H1 (cell line): ENCODE results near the gene ADCY3. TPM values are rescaled to one million over a fixed set of nuclear protein-coding genes. Genes with fewer than 3 reads are reported as not detected.

Experiments used
- CTCF ChIA-PET: fragments of 300-600 bp; sonication (Branson Sonifier 250); formaldehyde crosslinking; loops from one replicate; lab custom pipeline; 2021; ENCODE audit not compliant: partially characterized antibody; lab: Charles Lee
- POLR2A ChIA-PET: fragments of 300-600 bp; sonication (Branson Sonifier 250); formaldehyde crosslinking; loops from one replicate; lab custom pipeline; 2021; ENCODE audit warnings: inconsistent platforms; ENCODE audit not compliant: partially characterized antibody; lab: Charles Lee
- DNase-seq, 2 experiments: peaks; one replicate each; pipeline versions ENCODE4 v3.0.0 to v3.0.0-alpha.2; 2010 to 2022; ENCODE audit warnings: low spot score in 2 of 2, low read depth in 1 of 2, mixed read lengths in 1 of 2
- FAIRE-seq: peaks from 2 replicates; lab custom pipeline; 2011; peaks lifted over from hg19 to GRCh38; lab: Jason Lieb, UNC
- H2AFZ ChIP-seq: 2 replicates; pipeline ENCODE4 v1.8.1; 2012; ENCODE audit warnings: low read length, inconsistent platforms
- H2AK5ac ChIP-seq: 2 replicates; pipeline ENCODE4 v1.6.1; 2013; ENCODE audit warnings: low read depth, low read length
- H2BK120ac ChIP-seq: replicated peaks from 2 replicates; pipeline ENCODE3; 2013; ENCODE audit warnings: low read depth, low read length, inconsistent platforms
- H2BK12ac ChIP-seq: 2 replicates; pipeline ENCODE4 v1.6.1; 2013; ENCODE audit warnings: low read depth, low read length
- H2BK15ac ChIP-seq: 2 replicates; pipeline ENCODE4 v1.6.1; 2013; ENCODE audit warnings: low read length
- H2BK20ac ChIP-seq: 2 replicates; pipeline ENCODE4 v1.6.1; 2013; ENCODE audit warnings: low read length
- H2BK5ac ChIP-seq: 2 replicates; pipeline ENCODE4 v1.6.1; 2013; ENCODE audit warnings: low read depth, low read length
- H3K14ac ChIP-seq: 2 replicates; pipeline ENCODE4 v1.6.1; 2013; ENCODE audit warnings: inconsistent platforms; ENCODE audit not compliant: insufficient read length
- H3K18ac ChIP-seq: 2 replicates; pipeline ENCODE4 v1.6.1; 2013; ENCODE audit warnings: low read length; ENCODE audit errors: extremely low read depth
- H3K23ac ChIP-seq: 2 replicates; pipeline ENCODE4 v1.6.1; 2013; ENCODE audit warnings: inconsistent platforms; ENCODE audit not compliant: insufficient read length
- H3K23me2 ChIP-seq: 2 replicates; pipeline ENCODE4 v1.6.1; 2013; ENCODE audit warnings: low read depth, low read length
- H3K27ac ChIP-seq: 2 replicates; pipeline ENCODE4 v1.6.1; 2011; ENCODE audit warnings: low read depth, low read length, inconsistent platforms
- H3K27me3 ChIP-seq, 4 experiments: replicated peaks in 1 of 4; 1 replicate in 1 of 4; 2 replicates in 3 of 4; pipeline versions ENCODE4 v1.6.1 to v1.8.1; 2011 to 2013; ENCODE audit warnings: low read length in 3 of 4, mild to moderate bottlenecking in 3 of 4, inconsistent platforms in 2 of 4, mixed read lengths in 2 of 4, moderate library complexity in 1 of 4; ENCODE audit not compliant: control insufficient read depth in 3 of 4, insufficient read depth in 3 of 4; ENCODE audit errors: extremely low read depth in 1 of 4
- H3K36me3 ChIP-seq, 4 experiments: 2 replicates each; pipeline versions ENCODE4 v1.6.1 to v1.8.1; 2011 to 2013; ENCODE audit warnings: mild to moderate bottlenecking in 4 of 4, low read length in 3 of 4, moderate library complexity in 2 of 4, control low read depth in 1 of 4, inconsistent platforms in 1 of 4; ENCODE audit not compliant: insufficient read depth in 4 of 4, control insufficient read depth in 2 of 4
- H3K4ac ChIP-seq: replicated peaks from 2 replicates; pipeline ENCODE3; 2013; ENCODE audit warnings: low read length, low read depth, mixed read lengths, inconsistent platforms; ENCODE audit not compliant: insufficient read length
- H3K4me1 ChIP-seq, 4 experiments: replicated peaks in 1 of 4; 1 replicate in 1 of 4; 2 replicates in 3 of 4; pipeline versions ENCODE4 v1.6.1 to v1.8.1; 2011 to 2013; ENCODE audit warnings: low read length in 3 of 4, inconsistent platforms in 2 of 4, mixed read lengths in 1 of 4; ENCODE audit not compliant: insufficient read depth in 4 of 4, control insufficient read depth in 3 of 4
- H3K4me2 ChIP-seq, 2 experiments: 2 replicates each; pipeline versions ENCODE4 v1.6.1 to v1.8.1; 2011 to 2013; ENCODE audit warnings: low read depth in 2 of 2, low read length in 2 of 2, control low read depth in 1 of 2, inconsistent platforms in 1 of 2, mild to moderate bottlenecking in 1 of 2; ENCODE audit not compliant: insufficient read depth in 1 of 2
- H3K4me3 ChIP-seq, 4 experiments: fragments of 200-600, 300-600 bp in 1 of 4; sonication (generic), shearing (Covaris generic), sonication (Bioruptor Twin) in 1 of 4; 2 replicates each; pipeline versions ENCODE4 v1.5.1 to v1.8.1; 2011 to 2016; ENCODE audit warnings: low read length in 4 of 4, low read depth in 3 of 4, control low read depth in 2 of 4, inconsistent platforms in 2 of 4, mild to moderate bottlenecking in 2 of 4, mixed read lengths in 1 of 4, moderate library complexity in 1 of 4; ENCODE audit not compliant: insufficient read depth in 2 of 4; ENCODE audit errors: extremely low read depth in 1 of 4
- H3K56ac ChIP-seq: replicated peaks from 2 replicates; pipeline ENCODE3; 2013; ENCODE audit warnings: low read depth, mild to moderate bottlenecking, mixed read lengths, low read length, inconsistent platforms; ENCODE audit not compliant: insufficient read length
- H3K79me1 ChIP-seq: 2 replicates; pipeline ENCODE4 v1.6.1; 2013; ENCODE audit warnings: low read depth, low read length, control low read depth
- H3K79me2 ChIP-seq, 2 experiments: 2 replicates each; pipeline versions ENCODE4 v1.6.1 to v1.8.1; 2012 to 2013; ENCODE audit warnings: low read length in 2 of 2, mild to moderate bottlenecking in 2 of 2, inconsistent platforms in 1 of 2; ENCODE audit not compliant: insufficient read depth in 2 of 2, control insufficient read depth in 1 of 2
- H3K9ac ChIP-seq, 4 experiments: replicated peaks in 1 of 4; 1 replicate in 1 of 4; 2 replicates in 3 of 4; pipeline versions ENCODE4 v1.6.1 to v1.8.1; 2011 to 2013; ENCODE audit warnings: low read depth in 3 of 4, low read length in 3 of 4, control low read depth in 2 of 4, mild to moderate bottlenecking in 2 of 4, moderate library complexity in 2 of 4, inconsistent platforms in 1 of 4; ENCODE audit errors: extremely low read depth in 1 of 4
- H3K9me3 ChIP-seq, 2 experiments: 2 replicates each; pipeline versions ENCODE4 v1.6.1 to v1.8.1; 2012 to 2013; ENCODE audit warnings: mild to moderate bottlenecking in 2 of 2, moderate library complexity in 2 of 2, control low read depth in 1 of 2, inconsistent platforms in 1 of 2, low read depth in 1 of 2, low read length in 1 of 2, mixed read lengths in 1 of 2; ENCODE audit not compliant: insufficient read depth in 2 of 2
- H4K20me1 ChIP-seq, 2 experiments: replicated peaks in 1 of 2; 2 replicates each; pipeline versions ENCODE3 to v1.8.1; 2011 to 2013; ENCODE audit warnings: inconsistent platforms in 2 of 2, low read length in 2 of 2, mild to moderate bottlenecking in 1 of 2; ENCODE audit not compliant: insufficient read depth in 2 of 2, control insufficient read depth in 1 of 2
- H4K5ac ChIP-seq: 2 replicates; pipeline ENCODE4 v1.6.1; 2013; ENCODE audit warnings: low read length, low read depth, mixed read lengths, inconsistent platforms; ENCODE audit not compliant: insufficient read length
- H4K8ac ChIP-seq: 2 replicates; pipeline ENCODE4 v1.8.0; 2013; ENCODE audit warnings: mild to moderate bottlenecking, moderate library complexity, low read length, inconsistent platforms; ENCODE audit not compliant: insufficient read depth; ENCODE audit errors: extremely low read depth
- H4K91ac ChIP-seq: replicated peaks from 2 replicates; pipeline ENCODE3; 2013; ENCODE audit warnings: low read length, mixed read lengths, inconsistent platforms; ENCODE audit not compliant: insufficient read length
- CBX5 ChIP-seq: fragments of 300-800, 300-1000 bp; sonication (generic); IDR thresholded peaks from 2 replicates; pipeline ENCODE4 v1.7.1; 2016; ENCODE audit warnings: antibody characterized with exemption, low read length, low read depth
- E2F6 ChIP-seq: IDR thresholded peaks from 2 replicates; pipeline ENCODE4 v1.6.1; 2012; ENCODE audit warnings: inconsistent platforms
- GTF2F1 ChIP-seq: IDR thresholded peaks from 2 replicates; pipeline ENCODE4 v1.6.1; 2012; ENCODE audit warnings: low read depth, low read length, improper control_type of control experiment, borderline replicate concordance
- NRF1 ChIP-seq: IDR thresholded peaks from 2 replicates; pipeline ENCODE4 v1.6.1; 2011; ENCODE audit warnings: mild to moderate bottlenecking, low read depth, low read length, improper control_type of control experiment
- WGBS, 2 experiments: shearing (Covaris generic) in 1 of 2; methylation state at CpG; one replicate each; pipeline versions ENCODE4 v1.1.6 to v1.1.7; 2013 to 2015; ENCODE audit warnings: low lambda C conversion rate in 2 of 2, mixed read lengths in 2 of 2, inconsistent platforms in 1 of 2, low coverage in 1 of 2, missing lambda C conversion rate in 1 of 2; ENCODE audit not compliant: insufficient replicate concordance in 2 of 2, insufficient coverage in 1 of 2, insufficient read length in 1 of 2; ENCODE audit errors: extremely low coverage in 1 of 2, missing lambda C conversion rate in 1 of 2; 5-methylcytosine and 5-hydroxymethylcytosine counted together
- polyA plus RNA-seq, 7 experiments: library from polyadenylated mRNA; depleted of rRNA in 3 of 7; stranded (reverse) in 5 of 7; unstranded in 2 of 7; fragments of >200 nt in 5 of 7; fragments of 200-250 nt in 2 of 7; gene quantifications; 1 replicate in 5 of 7; 2 replicates in 1 of 7; 4 replicates in 1 of 7; pipeline versions ENCODE4 v1.2.1 to v1.2.3, GENCODE V29; 2011 to 2013; ENCODE audit warnings: missing spikeins in 2 of 7, mixed read lengths in 2 of 7
- total RNA-seq: library from RNA; stranded (reverse); fragmentation: NEBNext Ultra II Directional; extraction: Animal tissue kit (Norgen Biotek cat#: 25700); gene quantifications from 2 replicates; pipeline ENCODE4 v1.2.1, GENCODE V29; 2021

Gene ADCY3
- total and polyA plus RNA-seq, 2 of the 8 experiments (the other 6 are each of a cell fraction or from before 2014, with no cell fraction given), result 45.1 to 52.9 TPM

- H2AK5ac ChIP-seq, result no peak overlapping the region
- H3K9ac ChIP-seq, result no peak overlapping the region
- no peak overlapping the region for H3K4me3 ChIP-seq
- H2BK15ac ChIP-seq, result no peak overlapping the region
- H4K91ac ChIP-seq, result no peak overlapping the region
- H3K23ac ChIP-seq, result no peak overlapping the region
- no peak overlapping the region for H2BK12ac ChIP-seq
- no peak overlapping the region for H2AFZ ChIP-seq
- H3K79me1 ChIP-seq, result peaks cover 13% of the 10 kb centered on the region
- no peak overlapping the region for H3K18ac ChIP-seq
- H3K36me3 ChIP-seq, result peaks cover 0 to 3% (median 1%) of the 10 kb centered on the region in 4 experiments; a peak in 2 of 8 replicates
- H4K20me1 ChIP-seq, result peaks cover 2 to 19% of the 10 kb centered on the region in 2 experiments
- H3K27ac ChIP-seq, result no peak overlapping the region
- H3K56ac ChIP-seq, result no peak overlapping the region
- no peak overlapping the region for H2BK20ac ChIP-seq
- H3K27me3 ChIP-seq, result no peaks in the 10 kb centered on the region
- H3K4me2 ChIP-seq, result no peak overlapping the region
- peaks cover 0 to 3% (median 0%) of the 10 kb centered on the region in 4 experiments; a peak in 2 of 7 replicates for H3K4me1 ChIP-seq
- no peak overlapping the region for H2BK5ac ChIP-seq
- ChIA-PET POLR2A (interaction anchor here (0.6 to 0.7 kb wide), 2 partner anchors 11 to 137 kb away, joined by 3 read pairs; no protein-coding TSS in a partner anchor), CTCF (interaction anchor here (0.5 to 1.3 kb wide), 2 partner anchors 217 to 456 kb away, joined by 3 read pairs; no protein-coding TSS in a partner anchor)
- FAIRE-seq (no peak), DNase-seq (no peak)
- H3K23me2 ChIP-seq, result no peaks in the 10 kb centered on the region
- H2BK120ac ChIP-seq, result no peak overlapping the region
- 93% methylated on average over 10 of the region's 10 CpGs; no CpG with 5 or more reads in 1 of the 2 experiments for WGBS, 2 experiments
- H3K4ac ChIP-seq, result no peak overlapping the region
- H3K14ac ChIP-seq, result no peak overlapping the region
- H4K8ac ChIP-seq, result no peak overlapping the region
- H3K9me3 ChIP-seq, result peaks cover 0 to 3% of the 10 kb centered on the region in 2 experiments; a peak in 1 of 4 replicates
- no peak overlapping the region for H4K5ac ChIP-seq
- H3K79me2 ChIP-seq, result peaks cover 0 to 9% of the 10 kb centered on the region in 2 experiments; a peak in 2 of 4 replicates
- no peak for TF ChIP-seq GTF2F1
- no peak for TF ChIP-seq E2F6
- TF ChIP-seq NRF1, result no peak
- no peak for TF ChIP-seq CBX5
These were observed 7.1 kb downstream of the ADCY3 start for GRCh38 chr2:24912986-24913385.
